Measurements from ENCODE around the gene ST6GALNAC6. TPM values are rescaled to one million over a fixed set of nuclear protein-coding genes. Genes with fewer than 3 reads are reported as not detected.

ST6GALNAC6 gene
- total and polyA plus RNA-seq, 10 of the 15 experiments (the other 5 are each of a cell fraction or from before 2014, with no cell fraction given): 0.40 to 27.0 (median 16.8) TPM

GRCh38 chr9:127942216-127943010, 43.0 kb upstream of the ST6GALNAC6 start (continued):
- TF ChIP-seq ZNF592 (IDR thresholded peaks at IDR 0.05): no peak
- peak; percentile 54 for TF ChIP-seq RAD21 (IDR thresholded peaks at IDR 0.05; ENCODE audit: insufficient read depth, low read depth, low read length)
- TF ChIP-seq BHLHE40 (IDR thresholded peaks at IDR 0.05; ENCODE audit: borderline replicate concordance in 1 of 2, low read depth in 2 of 2, low read length in 1 of 2): peak; percentile 57 to 78; a peak in 2 of 4 replicates
- TF ChIP-seq FOXM1 (IDR thresholded peaks at IDR 0.05; ENCODE audit: low read depth, low read length): no peak
- no peak for TF ChIP-seq ETV6 (conservative IDR thresholded peaks at IDR 0.05 in 1 of 2, IDR thresholded peaks at IDR 0.05 in 1 of 2; ENCODE audit: borderline replicate concordance in 1 of 2, low read depth in 1 of 2)
- no peak for TF ChIP-seq ZNF384 (IDR thresholded peaks at IDR 0.05; ENCODE audit: borderline replicate concordance, low read depth, low read length)

Measured in GM12878 (cell line).